ENCODE data around the gene RAI14.

Gene RAI14

GRCh38 chr5:34854459-34855174 lies 198.5 kb downstream of the RAI14 start:
- DNase-seq (ENCODE audit: low spot score), result no peak

GRCh38 chr5:34857161-34857560 lies 201.0 kb downstream of the RAI14 start:
- DNase-seq (ENCODE audit: low spot score), result no peak

GRCh38 chr5:34857894-34858293 lies 201.8 kb downstream of the RAI14 start:
- DNase-seq (ENCODE audit: low spot score), result no peak

- DNase-seq (ENCODE audit: low spot score), result peak; percentile 34
Observed at GRCh38 chr5:34858790-34859189, 202.7 kb downstream of the RAI14 start.

- no peak for DNase-seq (ENCODE audit: low spot score)
Observed at GRCh38 chr5:34859253-34859652, 203.1 kb downstream of the RAI14 start.

- DNase-seq (ENCODE audit: low spot score), result no peak
Observed at GRCh38 chr5:34863946-34864345, 207.8 kb downstream of the RAI14 start.

- no peak for DNase-seq (ENCODE audit: low spot score)
Observed at GRCh38 chr5:34865091-34865490, 209.0 kb downstream of the RAI14 start.

GRCh38 chr5:34866989-34867471 lies 210.9 kb downstream of the RAI14 start:
- DNase-seq (ENCODE audit: low spot score), result peak; percentile 17

GRCh38 chr5:34867660-34868059 lies 211.5 kb downstream of the RAI14 start:
- DNase-seq (ENCODE audit: low spot score), result no peak

- no peak for DNase-seq (ENCODE audit: low spot score)
Observed at GRCh38 chr5:34868791-34869190, 212.7 kb downstream of the RAI14 start.

- no peak for DNase-seq (ENCODE audit: low spot score)
Observed at GRCh38 chr5:34869256-34869655, 213.1 kb downstream of the RAI14 start.

- DNase-seq (ENCODE audit: low spot score), result no peak
Observed at GRCh38 chr5:34870382-34870781, 214.3 kb downstream of the RAI14 start.

- DNase-seq (ENCODE audit: low spot score), result no peak
Observed at GRCh38 chr5:34876275-34876674, 220.1 kb downstream of the RAI14 start.

GRCh38 chr5:34881246-34881645 lies 225.1 kb downstream of the RAI14 start:
- no peak for DNase-seq (ENCODE audit: low spot score)

All from HuH-7 (cell line).